Fibroblast of the aortic adventitia (primary cell): ENCODE measurements around the gene DNASE1L1. TPM values are rescaled to one million over a fixed set of nuclear protein-coding genes. Genes with fewer than 3 reads are reported as not detected.
A peak's percentile ranks its signal among the peaks of the same experiment; 100 is the strongest.

Source experiments
- DNase-seq: peaks from one replicate; pipeline ENCODE4 v3.0.0-alpha.2; 2010; ENCODE audit warnings: low read depth
- H3K4me3 ChIP-seq: 2 replicates; pipeline ENCODE4 v1.5.1; 2011; ENCODE audit warnings: low read depth, mild to moderate bottlenecking, control low read depth, low read length, moderate library complexity
- total RNA-seq: library from RNA; depleted of rRNA; stranded (reverse); fragments of >200 nt; gene quantifications from 2 replicates; pipeline ENCODE4 v1.2.3, GENCODE V29; 2012; ENCODE audit warnings: low replicate concordance
- TF ChIP-seq, protein P1 (sequence below): IDR thresholded peaks from 2 replicates; pipeline ENCODE4 v1.5.1; 2011; ENCODE audit warnings: mild to moderate bottlenecking, low read length, control low read depth, inconsistent platforms; ENCODE audit not compliant: insufficient read depth

DNASE1L1 gene
- total RNA-seq, 1 donor, result 31.0 TPM

DNA sequence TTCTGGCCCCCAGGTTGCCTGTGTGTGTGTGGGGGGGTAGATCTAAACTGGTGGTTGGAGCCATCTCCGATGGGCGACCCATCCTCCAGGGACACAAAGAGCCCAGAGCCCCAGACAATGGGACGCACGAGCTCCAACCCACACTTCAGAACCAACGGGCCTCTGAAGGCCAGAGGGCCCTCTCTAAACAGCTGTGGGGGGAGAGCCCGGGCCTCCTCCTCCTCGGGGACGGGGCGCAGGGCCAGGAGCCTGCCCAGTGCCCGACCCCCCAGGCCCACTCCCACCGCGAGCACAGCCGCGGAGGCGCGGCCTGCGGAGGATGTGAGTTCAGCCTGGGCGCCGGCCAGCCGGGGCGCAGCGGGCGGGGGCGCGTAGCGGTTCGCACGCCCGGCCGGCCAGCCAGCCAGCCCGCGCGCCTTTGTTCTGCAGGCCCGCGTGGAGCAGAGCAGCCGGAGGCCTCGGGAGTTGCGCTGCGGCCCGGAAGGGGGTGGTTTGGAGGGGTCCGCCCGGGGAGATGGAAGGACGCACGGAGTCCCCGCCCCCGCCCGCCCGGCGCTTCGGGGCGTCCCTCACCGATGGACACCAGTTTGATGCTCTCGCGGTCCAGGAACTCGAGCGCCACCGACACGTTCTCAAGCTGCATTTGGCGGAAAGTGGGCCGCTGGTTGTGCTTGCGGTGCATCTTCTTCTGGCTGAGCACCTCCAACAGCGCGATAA lies 38.6 kb downstream of the DNASE1L1 start:
- DNase-seq, result peak; percentile 41
- H3K4me3 ChIP-seq, result peak overlapping the region; percentile 92
- TF ChIP-seq, protein P1, sequence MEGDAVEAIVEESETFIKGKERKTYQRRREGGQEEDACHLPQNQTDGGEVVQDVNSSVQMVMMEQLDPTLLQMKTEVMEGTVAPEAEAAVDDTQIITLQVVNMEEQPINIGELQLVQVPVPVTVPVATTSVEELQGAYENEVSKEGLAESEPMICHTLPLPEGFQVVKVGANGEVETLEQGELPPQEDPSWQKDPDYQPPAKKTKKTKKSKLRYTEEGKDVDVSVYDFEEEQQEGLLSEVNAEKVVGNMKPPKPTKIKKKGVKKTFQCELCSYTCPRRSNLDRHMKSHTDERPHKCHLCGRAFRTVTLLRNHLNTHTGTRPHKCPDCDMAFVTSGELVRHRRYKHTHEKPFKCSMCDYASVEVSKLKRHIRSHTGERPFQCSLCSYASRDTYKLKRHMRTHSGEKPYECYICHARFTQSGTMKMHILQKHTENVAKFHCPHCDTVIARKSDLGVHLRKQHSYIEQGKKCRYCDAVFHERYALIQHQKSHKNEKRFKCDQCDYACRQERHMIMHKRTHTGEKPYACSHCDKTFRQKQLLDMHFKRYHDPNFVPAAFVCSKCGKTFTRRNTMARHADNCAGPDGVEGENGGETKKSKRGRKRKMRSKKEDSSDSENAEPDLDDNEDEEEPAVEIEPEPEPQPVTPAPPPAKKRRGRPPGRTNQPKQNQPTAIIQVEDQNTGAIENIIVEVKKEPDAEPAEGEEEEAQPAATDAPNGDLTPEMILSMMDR, result no peak

DNA sequence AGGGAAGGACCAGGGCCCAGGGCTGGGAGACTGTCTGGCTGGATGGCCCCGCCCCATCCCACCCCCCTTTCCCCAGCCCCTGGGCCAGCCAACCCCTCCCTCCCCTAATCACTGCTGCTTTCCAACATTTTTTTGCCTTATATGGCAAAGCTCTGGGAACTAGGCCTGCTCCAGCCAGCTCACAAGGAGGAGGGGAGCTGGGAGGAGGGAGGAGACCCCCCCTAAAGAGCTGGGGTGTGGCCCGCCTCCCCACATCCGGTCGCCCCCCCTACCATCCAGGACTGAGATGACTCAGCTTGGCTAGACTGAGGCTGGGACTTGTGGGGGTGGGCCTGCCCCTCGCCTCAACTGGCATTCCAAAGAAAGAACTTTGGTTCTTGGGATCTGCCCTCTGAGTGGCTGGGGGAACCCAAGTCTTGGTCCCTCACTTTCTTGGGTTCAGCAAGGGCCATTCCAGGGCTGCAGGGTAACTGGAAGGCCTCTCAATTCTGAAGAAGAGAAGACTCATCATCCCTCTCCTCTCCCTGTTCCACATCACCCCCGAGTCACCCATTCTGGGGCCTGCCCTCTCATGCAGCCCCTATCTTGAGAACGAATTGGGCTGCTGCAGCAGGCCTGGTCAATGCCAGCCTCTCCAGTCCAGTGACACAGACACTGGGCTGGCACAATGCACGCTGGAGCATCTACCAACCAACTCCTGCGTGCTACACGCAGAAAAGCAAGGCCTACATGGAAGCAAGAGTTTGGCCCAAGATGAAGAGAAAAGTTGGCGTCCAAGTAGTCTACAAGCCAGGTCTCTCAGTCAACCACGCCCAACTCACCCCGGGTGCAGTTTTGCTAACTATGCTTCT lies 39.4 kb downstream of the DNASE1L1 start:
- TF ChIP-seq, protein P1, result no peak
- peak; percentile 96 for DNase-seq

DNA sequence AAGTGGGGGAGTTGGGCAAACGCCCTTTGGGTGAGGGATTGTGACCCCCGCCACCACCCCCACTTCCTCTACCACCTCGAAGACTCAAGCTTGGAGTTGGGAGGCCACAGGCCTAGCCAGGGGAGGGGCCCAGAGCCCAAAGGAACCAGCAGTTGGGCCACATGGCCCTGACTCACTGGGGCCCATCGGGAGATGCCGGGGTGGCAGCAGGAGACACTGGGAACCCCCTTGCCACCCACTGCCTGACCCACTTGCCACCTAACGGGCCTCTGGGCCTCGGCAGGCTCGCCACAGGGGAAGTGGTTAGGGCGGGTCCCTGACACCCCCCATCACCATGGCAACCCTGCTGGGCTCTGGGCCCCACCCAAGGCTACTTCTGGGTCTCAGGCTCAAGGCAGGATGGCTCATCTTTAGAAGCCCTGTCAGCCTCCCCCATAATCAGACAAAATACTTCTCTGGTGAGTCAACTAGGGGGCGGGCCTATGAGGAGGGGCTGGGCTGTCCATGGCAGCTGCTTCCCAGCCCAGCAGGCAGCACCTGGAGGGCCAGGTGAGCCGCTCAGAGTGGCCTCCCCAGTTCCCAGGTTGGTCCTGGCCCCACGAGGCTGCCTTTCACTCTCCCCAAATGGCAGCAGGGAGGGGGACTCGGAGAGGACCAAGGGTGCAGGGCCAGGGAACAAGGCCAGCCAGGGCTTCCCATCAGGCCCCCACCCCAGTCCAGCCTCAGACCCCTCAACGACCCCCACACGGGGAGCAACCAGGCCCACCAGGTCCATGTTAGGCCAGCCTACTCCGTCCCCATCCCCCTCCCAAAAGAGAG lies 40.2 kb downstream of the DNASE1L1 start:
- peak overlapping the region; percentile 72 for H3K4me3 ChIP-seq
- DNase-seq, result peak; percentile 95
- TF ChIP-seq, protein P1, result no peak

More for the DNA sequence above, 39.4 kb downstream of the DNASE1L1 start:
- peak overlapping the region; percentile 92 for H3K4me3 ChIP-seq

DNA sequence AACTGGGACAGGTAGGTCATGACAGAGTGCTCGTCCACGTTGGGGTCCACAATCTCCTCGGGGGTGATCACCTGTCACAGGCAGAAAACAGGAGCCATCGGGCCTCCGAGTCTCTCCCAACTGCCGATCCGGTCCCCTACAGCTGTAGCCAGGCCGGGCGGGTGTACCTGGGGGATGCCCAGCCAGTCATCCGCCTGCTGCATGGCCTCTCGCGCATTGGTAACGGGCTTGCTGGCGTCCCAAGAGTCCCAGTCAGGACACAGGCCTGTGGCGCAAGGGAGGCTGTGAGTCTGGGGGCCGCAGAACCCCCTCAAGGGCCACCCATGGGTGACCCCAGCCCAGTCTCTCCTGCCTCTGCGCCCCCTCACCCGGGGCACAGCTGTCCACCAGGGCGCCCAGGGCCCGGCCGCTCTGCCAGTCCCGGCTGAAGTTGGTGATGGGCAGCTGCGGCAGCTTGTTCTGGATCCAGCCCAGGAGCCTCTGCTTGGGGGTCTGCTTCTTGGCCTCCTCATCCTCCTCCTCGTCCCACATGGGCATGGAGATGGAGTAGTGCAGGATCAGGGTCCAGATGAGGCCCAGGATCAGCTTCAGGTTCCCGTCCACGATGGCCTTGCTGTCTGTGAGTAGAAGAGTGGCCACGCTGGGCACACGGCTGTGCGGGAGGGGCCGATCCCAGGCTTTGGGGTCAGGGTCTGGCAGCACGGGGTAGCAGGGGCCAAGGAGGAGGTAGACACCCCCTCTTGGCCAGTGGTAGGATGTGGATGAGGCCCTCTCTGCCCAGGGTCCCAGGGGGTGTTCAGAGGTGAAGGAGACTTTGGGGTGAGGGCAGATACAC lies 41.4 kb downstream of the DNASE1L1 start:
- TF ChIP-seq, protein P1, result no peak
- peak overlapping the region; percentile 72 for H3K4me3 ChIP-seq
- DNase-seq, result no peak

DNA sequence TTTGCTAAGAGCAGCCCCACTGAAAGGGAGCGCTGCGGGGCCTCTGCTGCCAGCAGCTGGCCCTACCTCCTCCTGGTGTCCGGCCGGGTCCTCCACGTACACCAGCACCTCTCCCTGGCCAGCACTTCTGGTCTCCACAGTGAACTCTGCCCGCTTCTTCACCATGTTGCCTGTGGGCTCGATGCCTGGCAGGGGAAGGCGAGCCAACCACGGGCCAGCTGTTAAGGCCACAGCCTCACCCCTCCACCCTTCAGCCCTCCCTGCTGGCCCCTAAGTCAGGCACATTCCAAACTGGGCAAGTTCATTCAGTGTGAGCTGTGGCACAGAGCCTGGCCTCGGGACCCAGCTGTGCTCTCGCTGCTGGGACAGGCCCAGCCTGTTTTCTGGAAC lies 42.4 kb downstream of the DNASE1L1 start:
- TF ChIP-seq, protein P1, result no peak
- no peak for DNase-seq
- H3K4me3 ChIP-seq, result no peak overlapping the region
